ENCODE measurements around the gene SNX32. TPM values are rescaled to one million over a fixed set of nuclear protein-coding genes. Genes with fewer than 3 reads are reported as not detected.

The SNX32 gene
- polyA plus RNA-seq, 1 donor from 2014 or later = 0.78 TPM

DNA sequence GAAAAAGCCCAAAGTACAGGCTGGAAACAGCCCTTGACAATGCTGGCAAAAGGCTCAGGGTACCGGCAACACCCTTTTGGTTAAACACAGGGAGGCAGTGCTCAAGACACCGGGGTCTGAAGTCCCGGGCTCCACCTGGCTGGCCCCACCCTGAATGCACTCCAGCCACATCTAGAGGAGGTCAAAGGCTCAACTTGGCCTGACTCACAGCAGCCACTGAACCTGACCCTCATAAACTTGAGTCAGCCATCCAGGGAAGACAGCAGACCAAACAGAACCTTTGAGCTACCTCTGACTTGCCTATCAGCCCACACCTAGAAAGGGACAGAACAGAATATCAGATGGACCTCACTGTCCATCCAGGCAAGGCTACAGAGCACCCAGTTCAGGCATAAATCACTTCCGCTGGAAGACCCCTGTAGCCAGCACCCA lies 20.4 kb downstream of the SNX32 start:
- H3K4me3 Mint-ChIP-seq = peak overlapping the region in 1 of 4 donors; percentile 96
- H3K4me1 Mint-ChIP-seq = peaks cover 27 to 33% (median 30%) of the 10 kb centered on the region in 3 donors
- H3K36me3 Mint-ChIP-seq = peaks cover 6% of the 10 kb centered on the region
- H3K27me3 Mint-ChIP-seq = no peaks in the 10 kb centered on the region
- H3K27ac Mint-ChIP-seq = peak overlapping the region in 2 of 3 donors; percentile 76 to 92
- H3K9me3 Mint-ChIP-seq = no peaks in the 10 kb centered on the region

DNA sequence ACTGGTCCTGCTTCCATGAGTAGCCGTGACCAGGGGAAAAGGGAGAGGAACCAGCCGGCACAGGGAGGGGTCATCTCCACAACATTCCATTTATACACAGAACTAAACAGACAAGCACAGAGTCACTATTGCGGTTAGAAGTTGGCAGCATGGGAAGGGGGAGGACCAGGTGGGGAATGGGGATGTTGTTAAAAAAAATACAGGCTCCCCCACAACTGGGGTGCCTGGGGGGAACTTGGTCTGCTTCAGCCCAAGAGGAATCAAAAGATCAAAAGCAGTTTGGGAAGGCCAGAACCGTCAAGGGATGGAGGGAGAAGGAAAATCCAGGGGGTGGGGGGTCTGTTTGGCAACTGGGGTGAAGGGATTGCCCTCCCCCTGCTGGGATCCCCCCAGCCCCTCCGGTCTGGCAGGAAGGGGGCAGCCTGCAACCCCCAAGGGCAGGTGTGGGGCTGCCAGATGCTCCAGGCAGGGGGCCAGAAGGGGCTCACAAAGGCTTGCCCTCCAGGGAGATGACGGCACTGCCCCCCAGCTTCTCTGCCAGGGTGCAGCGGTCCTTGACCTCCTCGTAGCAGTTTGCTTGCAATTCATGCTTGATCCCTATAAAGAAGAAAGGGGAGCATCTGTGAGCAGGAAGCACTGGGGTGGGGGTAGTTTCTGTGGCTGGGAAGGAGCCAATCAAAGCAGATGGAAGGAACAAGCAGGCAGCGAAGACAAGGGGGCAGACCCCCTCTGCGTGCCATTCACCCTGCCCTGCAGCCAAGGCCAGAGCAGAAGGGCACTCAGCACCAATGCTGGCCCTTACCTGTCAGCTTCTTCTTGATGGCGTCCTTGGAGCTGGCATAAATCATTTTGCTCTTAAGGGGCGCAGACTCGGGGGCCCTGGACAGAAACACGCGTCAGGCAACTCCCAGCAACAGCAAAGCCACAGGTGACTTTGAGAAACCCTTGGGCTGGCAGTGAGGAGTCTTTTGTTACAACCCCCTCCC lies 21.4 kb downstream of the SNX32 start:
- Mint-ChIP-seq H3K27me3 (no peaks in the 10 kb centered on the region), H3K27ac (peak overlapping the region; percentile 67 to 96 (median 92)), H3K4me3 (peak overlapping the region; percentile 88 to 96 (median 92)), H3K36me3 (peaks cover 6% of the 10 kb centered on the region), H3K9me3 (no peaks in the 10 kb centered on the region), H3K4me1 (peaks cover 31 to 36% (median 33%) of the 10 kb centered on the region in 3 donors)

GRCh38 chr11:65855927-65856363 lies 22.2 kb downstream of the SNX32 start:
- H3K27me3 Mint-ChIP-seq = no peaks in the 10 kb centered on the region
- H3K36me3 Mint-ChIP-seq = peaks cover 6% of the 10 kb centered on the region
- H3K27ac Mint-ChIP-seq = peak overlapping the region; percentile 94 to 96 (median 96)
- no peaks in the 10 kb centered on the region for H3K9me3 Mint-ChIP-seq
- peaks cover 32 to 38% (median 35%) of the 10 kb centered on the region in 3 donors for H3K4me1 Mint-ChIP-seq
- H3K4me3 Mint-ChIP-seq = peak overlapping the region; percentile 89 to 97 (median 95)

GRCh38 chr11:65856689-65857499 lies 23.1 kb downstream of the SNX32 start:
- Mint-ChIP-seq H3K9me3 (no peaks in the 10 kb centered on the region), H3K27ac (peak overlapping the region; percentile 94 to 96 (median 96))

DNA sequence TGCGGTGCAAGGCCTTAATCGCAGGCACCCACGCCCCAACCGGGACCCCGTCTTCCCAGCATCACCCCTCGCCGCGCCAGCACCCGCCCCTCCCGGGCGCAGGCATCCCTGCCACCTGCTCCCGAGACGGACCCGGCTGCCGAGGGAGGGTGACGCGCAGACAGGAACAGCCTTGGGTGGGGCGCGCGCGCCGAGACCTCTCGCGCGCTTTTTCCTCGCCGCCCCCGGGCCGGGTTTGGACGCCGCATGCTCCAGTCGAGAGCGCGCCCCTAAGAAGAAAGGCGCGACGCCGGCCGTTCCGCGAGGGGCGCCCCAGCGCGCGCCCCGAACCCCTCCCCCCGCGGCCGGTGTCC lies 23.7 kb downstream of the SNX32 start:
- H3K9me3 Mint-ChIP-seq = no peaks in the 10 kb centered on the region
- H3K27ac Mint-ChIP-seq = peak overlapping the region in 2 of 3 donors; percentile 94 to 96
- peaks cover 30 to 43% (median 35%) of the 10 kb centered on the region in 3 donors for H3K4me1 Mint-ChIP-seq
- H3K27me3 Mint-ChIP-seq = no peaks in the 10 kb centered on the region
- H3K4me3 Mint-ChIP-seq = peak overlapping the region; percentile 89 to 97 (median 95)
- peaks cover 6% of the 10 kb centered on the region for H3K36me3 Mint-ChIP-seq

More at GRCh38 chr11:65856689-65857499, 23.1 kb downstream of the SNX32 start:
- Mint-ChIP-seq H3K4me3 (peak overlapping the region; percentile 89 to 97 (median 95)), H3K4me1 (peaks cover 34 to 45% (median 35%) of the 10 kb centered on the region in 3 donors), H3K36me3 (peaks cover 6% of the 10 kb centered on the region), H3K27me3 (no peaks in the 10 kb centered on the region)

DNA sequence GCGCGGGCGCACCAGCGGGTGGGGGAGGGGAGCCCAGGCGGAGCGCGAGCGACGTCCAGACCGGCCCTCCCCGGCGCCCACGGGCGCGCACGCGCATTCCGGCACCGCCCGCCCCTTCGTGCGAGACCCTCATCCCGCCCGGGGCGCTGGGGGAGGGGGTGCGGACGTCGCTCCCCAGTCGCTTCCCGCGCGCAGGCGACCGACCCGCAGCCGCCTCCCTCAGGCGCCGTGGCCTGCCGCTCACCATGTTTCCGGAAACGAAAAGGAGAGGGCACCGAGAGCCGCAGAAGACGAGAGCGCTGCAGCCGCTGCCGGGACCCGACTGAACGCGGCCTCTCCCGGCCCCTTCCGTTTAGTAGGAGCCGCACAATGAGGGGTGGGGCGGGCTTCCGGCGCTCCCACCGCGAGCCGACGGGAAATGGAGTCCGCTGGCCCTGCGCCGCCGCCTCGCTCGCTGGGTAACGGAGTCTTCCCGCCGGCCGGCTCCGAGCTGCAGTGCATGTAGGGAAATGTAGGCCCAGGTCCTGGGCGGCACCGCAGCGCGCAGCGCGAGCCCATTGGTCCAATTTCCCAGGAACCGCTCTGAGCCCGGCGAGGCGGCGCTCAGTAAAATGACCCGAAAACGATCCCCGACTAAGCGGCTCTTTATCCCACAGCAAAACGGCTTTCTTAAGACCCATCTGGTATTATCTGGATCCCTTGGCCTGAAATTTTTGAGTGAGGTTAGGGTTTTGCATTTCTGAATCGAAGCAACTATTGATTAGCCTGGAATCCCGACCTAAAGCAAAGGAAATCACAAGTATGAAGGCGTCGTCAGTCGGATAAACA lies 24.3 kb downstream of the SNX32 start, which contains the start of gene CFL1:
Gene CFL1 (minus strand): TSS at position 328 of the 828 bp plus-strand sequence. CDS start 81 bp downstream, at position 247.
- Mint-ChIP-seq H3K4me1 (peaks cover 30 to 45% (median 35%) of the 10 kb centered on the region in 3 donors), H3K36me3 (peaks cover 6% of the 10 kb centered on the region), H3K9me3 (no peaks in the 10 kb centered on the region), H3K4me3 (peak within 1 kb of the TSS; percentile 96 to 98 (median 97)), H3K27ac (peak within 1 kb of the TSS; percentile 96 to 98 (median 97)), H3K27me3 (no peaks in the 10 kb centered on the region)

DNA sequence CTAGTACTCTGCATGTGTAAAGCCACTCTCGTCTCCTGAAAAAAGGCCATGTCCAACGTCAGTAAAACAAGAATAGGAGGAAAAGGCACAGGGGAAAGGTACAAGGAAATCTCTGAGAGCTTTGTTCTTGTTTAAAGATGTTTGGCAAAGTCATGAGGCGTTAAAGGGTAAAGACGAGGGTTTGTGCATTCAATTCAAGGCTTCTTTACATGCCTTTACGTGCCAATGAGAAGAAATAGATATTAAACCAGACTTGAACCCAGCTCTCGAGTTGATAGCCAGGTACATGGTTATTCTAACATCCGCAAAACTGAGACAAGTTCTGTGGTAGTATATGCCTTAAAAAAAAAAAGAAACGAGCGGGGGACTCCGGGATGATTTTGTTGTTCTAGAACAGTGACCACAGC lies 24.9 kb downstream of the SNX32 start:
- peak overlapping the region; percentile 96 to 98 (median 97) for H3K4me3 Mint-ChIP-seq
- H3K27ac Mint-ChIP-seq = peak overlapping the region; percentile 74 to 98 (median 97)
- H3K36me3 Mint-ChIP-seq = peaks cover 4% of the 10 kb centered on the region
- no peaks in the 10 kb centered on the region for H3K9me3 Mint-ChIP-seq
- no peaks in the 10 kb centered on the region for H3K27me3 Mint-ChIP-seq
- H3K4me1 Mint-ChIP-seq = peaks cover 30 to 44% (median 31%) of the 10 kb centered on the region in 3 donors

DNA sequence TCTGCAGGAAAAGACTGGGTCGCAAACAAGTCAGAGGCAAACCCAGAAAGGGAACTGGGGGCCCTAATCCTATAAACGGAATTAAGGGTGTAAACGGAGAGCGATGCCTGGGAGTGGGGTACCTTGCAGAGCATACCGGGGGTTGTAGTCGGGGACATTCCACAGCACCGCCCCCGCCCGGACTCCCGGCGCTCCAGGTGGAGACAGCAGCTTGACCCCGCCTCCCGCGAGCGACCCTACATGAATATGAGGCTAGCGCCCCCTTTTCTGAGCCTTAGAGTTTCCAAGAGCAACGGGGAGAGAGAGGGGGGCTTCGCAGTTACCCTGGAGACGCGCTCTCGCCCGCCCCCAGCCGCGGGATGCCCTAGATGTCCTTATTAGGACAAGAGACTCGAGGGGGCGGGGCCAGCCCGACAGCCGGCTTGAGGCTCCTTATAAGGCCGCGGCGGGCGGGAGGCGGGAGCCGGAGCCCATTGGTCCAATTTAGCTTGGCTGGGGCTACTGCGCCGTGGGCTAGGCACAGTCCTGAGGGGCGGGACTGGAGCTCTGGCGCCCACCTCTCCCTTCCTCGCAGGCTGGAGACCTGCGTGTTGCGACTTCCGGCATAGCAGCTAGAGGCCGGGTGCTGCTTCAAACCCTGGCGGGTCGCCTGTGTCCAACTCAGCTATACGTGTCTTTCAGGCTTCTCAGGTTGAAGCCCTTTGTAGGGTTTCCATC lies 25.5 kb downstream of the SNX32 start:
- H3K27me3 Mint-ChIP-seq = no peaks in the 10 kb centered on the region
- peaks cover 29 to 41% (median 30%) of the 10 kb centered on the region in 3 donors for H3K4me1 Mint-ChIP-seq
- H3K27ac Mint-ChIP-seq = peak overlapping the region; percentile 74 to 98 (median 97)
- no peaks in the 10 kb centered on the region for H3K9me3 Mint-ChIP-seq
- H3K4me3 Mint-ChIP-seq = peak overlapping the region; percentile 96 to 98 (median 97)
- peaks cover 4% of the 10 kb centered on the region for H3K36me3 Mint-ChIP-seq

GRCh38 chr11:65859812-65860277 lies 26.1 kb downstream of the SNX32 start:
- peak overlapping the region; percentile 96 to 98 (median 97) for H3K4me3 Mint-ChIP-seq
- H3K36me3 Mint-ChIP-seq = peaks cover 2% of the 10 kb centered on the region
- H3K27me3 Mint-ChIP-seq = no peaks in the 10 kb centered on the region
- peaks cover 23 to 36% (median 25%) of the 10 kb centered on the region in 3 donors for H3K4me1 Mint-ChIP-seq
- H3K27ac Mint-ChIP-seq = peak overlapping the region; percentile 74 to 98 (median 97)
- H3K9me3 Mint-ChIP-seq = no peaks in the 10 kb centered on the region

DNA sequence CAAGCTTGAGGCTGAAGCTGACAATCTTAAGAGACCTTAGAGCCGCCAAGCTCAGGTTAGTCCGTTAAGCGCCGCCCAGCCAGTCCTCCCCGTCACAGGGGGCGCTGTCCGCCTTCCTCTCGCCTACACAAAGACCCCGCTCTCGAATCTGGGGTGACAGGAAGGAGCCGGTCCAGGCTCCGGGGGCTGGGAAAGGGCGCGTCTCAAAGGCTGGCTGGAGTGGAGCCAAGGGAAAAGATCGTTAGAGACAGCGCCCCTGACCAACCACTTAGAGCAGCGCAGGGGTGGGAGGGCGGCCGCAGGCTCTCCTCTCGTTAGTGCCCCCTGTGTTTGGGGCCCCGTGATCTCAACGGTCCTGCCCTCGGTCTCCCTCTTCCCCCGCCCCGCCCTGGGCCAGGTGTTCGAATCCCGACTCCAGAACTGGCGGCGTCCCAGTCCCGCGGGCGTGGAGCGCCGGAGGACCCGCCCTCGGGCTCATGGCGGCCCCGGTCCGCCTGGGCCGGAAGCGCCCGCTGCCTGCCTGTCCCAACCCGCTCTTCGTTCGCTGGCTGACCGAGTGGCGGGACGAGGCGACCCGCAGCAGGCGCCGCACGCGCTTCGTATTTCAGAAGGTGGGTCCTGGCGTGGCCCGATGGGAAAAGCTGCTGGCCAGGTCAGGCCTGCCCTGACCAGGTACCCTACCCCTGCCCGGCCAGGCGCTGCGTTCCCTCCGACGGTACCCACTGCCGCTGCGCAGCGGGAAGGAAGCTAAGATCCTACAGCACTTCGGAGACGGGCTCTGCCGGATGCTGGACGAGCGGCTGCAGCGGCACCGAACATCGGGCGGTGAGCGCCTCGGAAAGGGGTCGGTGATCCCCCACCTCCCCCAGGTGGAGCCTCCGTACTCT lies 26.8 kb downstream of the SNX32 start, which contains the start of gene MUS81:
Gene MUS81 (plus strand): TSS at position 156 of the 887 bp plus-strand sequence. CDS start 321 bp downstream, at position 477.
- peak within 1 kb of the TSS; percentile 74 to 98 (median 97) for H3K27ac Mint-ChIP-seq
- H3K9me3 Mint-ChIP-seq = no peaks in the 10 kb centered on the region
- H3K36me3 Mint-ChIP-seq = peaks cover 2% of the 10 kb centered on the region
- H3K27me3 Mint-ChIP-seq = no peaks in the 10 kb centered on the region
- peak within 1 kb of the TSS; percentile 96 to 98 (median 97) for H3K4me3 Mint-ChIP-seq
- H3K4me1 Mint-ChIP-seq = peaks cover 21 to 32% (median 23%) of the 10 kb centered on the region in 3 donors

- no peaks in the 10 kb centered on the region for H3K36me3 Mint-ChIP-seq
- H3K4me3 Mint-ChIP-seq = peak overlapping the region; percentile 96 to 98 (median 97)
- peaks cover 18 to 26% (median 22%) of the 10 kb centered on the region in 3 donors for H3K4me1 Mint-ChIP-seq
- peak overlapping the region in 1 of 3 donors; percentile 34 for H3K27ac Mint-ChIP-seq
- no peaks in the 10 kb centered on the region for H3K9me3 Mint-ChIP-seq
- H3K27me3 Mint-ChIP-seq = no peaks in the 10 kb centered on the region
Measured at GRCh38 chr11:65861165-65861505, 27.4 kb downstream of the SNX32 start.

DNA sequence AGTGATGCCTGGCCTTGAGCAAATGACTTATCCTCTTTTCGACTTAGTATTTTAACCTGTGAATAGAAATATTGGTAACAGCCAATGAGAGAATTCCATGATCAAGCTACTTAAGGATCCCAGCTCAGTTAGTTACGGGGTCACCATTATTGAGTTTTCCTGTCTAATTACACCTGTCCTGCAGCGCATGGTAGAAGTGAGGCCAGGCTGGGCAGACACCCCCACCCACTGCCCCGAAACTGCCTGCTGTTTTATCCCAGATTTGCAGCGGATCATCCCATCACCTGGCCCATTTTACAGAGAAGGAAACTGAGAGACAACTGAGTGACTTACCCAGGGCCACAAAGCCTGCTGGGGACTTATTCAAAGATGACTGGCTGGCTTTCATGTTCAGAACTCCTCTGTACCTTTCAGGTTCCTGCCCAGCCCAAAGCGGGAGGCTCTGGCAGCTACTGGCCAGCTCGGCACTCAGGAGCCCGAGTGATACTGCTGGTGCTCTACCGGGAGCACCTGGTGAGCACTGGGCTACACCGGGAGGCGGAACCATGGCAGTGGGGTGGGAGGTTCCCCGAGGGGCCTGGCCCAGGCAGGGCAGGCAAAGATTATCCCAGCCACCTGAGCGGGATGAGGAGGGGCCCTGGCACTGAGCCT lies 27.9 kb downstream of the SNX32 start:
- Mint-ChIP-seq H3K9me3 (no peaks in the 10 kb centered on the region), H3K36me3 (no peaks in the 10 kb centered on the region), H3K27me3 (no peaks in the 10 kb centered on the region), H3K4me3 (peak overlapping the region; percentile 51 to 98 (median 97)), H3K4me1 (peaks cover 13 to 21% (median 17%) of the 10 kb centered on the region in 3 donors), H3K27ac (no peak overlapping the region)
